ENCODE measurements around the gene PARK7. TPM values are rescaled to one million over a fixed set of nuclear protein-coding genes. Genes with fewer than 3 reads are reported as not detected.

Gene PARK7
- total RNA-seq, 1 experiment from 2014 or later = 237 TPM

GRCh38 chr1:8023995-8024313 is 62.4 kb downstream of the PARK7 start:
- DNase-seq (ENCODE audit: low spot score) = no peak

GRCh38 chr1:8024329-8024728 is 62.8 kb downstream of the PARK7 start:
- no peak for DNase-seq (ENCODE audit: low spot score)

- DNase-seq (ENCODE audit: low spot score) = no peak
Measured at GRCh38 chr1:8025061-8025670, 63.7 kb downstream of the PARK7 start.

GRCh38 chr1:8025671-8026144 is 64.2 kb downstream of the PARK7 start:
- no peak for DNase-seq (ENCODE audit: low spot score)

- DNase-seq (ENCODE audit: low spot score) = peak; percentile 82
Measured at GRCh38 chr1:8026153-8026975, 64.9 kb downstream of the PARK7 start, which contains the start of gene ERRFI1. TSS of gene ERRFI1 (minus strand) at chr1:8026309. CDS start at chr1:8015619, 10,690 bp downstream.

GRCh38 chr1:8026976-8027747 is 65.7 kb downstream of the PARK7 start:
- DNase-seq (ENCODE audit: low spot score) = peak; percentile 74

- DNase-seq (ENCODE audit: low spot score) = peak; percentile 75
Measured at GRCh38 chr1:8027748-8028570, 66.4 kb downstream of the PARK7 start.

GRCh38 chr1:8028571-8028910 is 67.0 kb downstream of the PARK7 start:
- DNase-seq (ENCODE audit: low spot score) = no peak

- no peak for DNase-seq (ENCODE audit: low spot score)
Measured at GRCh38 chr1:8031176-8031785, 69.8 kb downstream of the PARK7 start.

GRCh38 chr1:8032366-8032910 is 70.9 kb downstream of the PARK7 start:
- DNase-seq (ENCODE audit: low spot score) = no peak

- no peak for DNase-seq (ENCODE audit: low spot score)
Measured at GRCh38 chr1:8033322-8033721, 71.8 kb downstream of the PARK7 start.

Other genes starting within 250 kb of the PARK7 start
- 57.8 and 72.5 TPM in 2 replicates for gene VAMP3, start 190.4 kb upstream of the PARK7 start, total RNA-seq (2014; rRNA removed; shearing (Covaris generic))
- 3.1 and 5.2 TPM in 2 replicates for gene PER3, start 177.4 kb upstream of the PARK7 start, total RNA-seq (2014; rRNA removed; shearing (Covaris generic))
- not detected in 2 replicates for gene UTS2, start 108.6 kb upstream of the PARK7 start, total RNA-seq (2014; rRNA removed; shearing (Covaris generic))
- 1.2 and 2.0 TPM in 2 replicates for gene TNFRSF9, start 20.9 kb upstream of the PARK7 start, total RNA-seq (2014; rRNA removed; shearing (Covaris generic))
- 70.3 and 78.3 TPM in 2 replicates for gene ERRFI1, start 64.6 kb downstream of the PARK7 start, total RNA-seq (2014; rRNA removed; shearing (Covaris generic))

Measured in H4 (cell line).